Adrenal gland (tissue), 12 donors: ENCODE data around the gene TDRD10. TPM values are rescaled to one million over a fixed set of nuclear protein-coding genes. Genes with fewer than 3 reads are reported as not detected.
"Not testable (repeated sequence)": the region's sequence is repeated elsewhere in the genome, so short reads cannot be mapped to it uniquely, and the experiment has no call there.

Experiments
- DNase-seq, 7 donors: peaks; one replicate each; pipeline ENCODE4 v3.0.0-alpha.2; 2019 to 2020
- H3K27ac ChIP-seq, 5 donors: fragments of 200-600 bp; sonication (generic) in 4 of 5; 1 replicate in 3 of 5; 2 replicates in 2 of 5; pipeline versions ENCODE4 v1.5.1 to v1.8.0; 2016 to 2020; ENCODE audit warnings: mild to moderate bottlenecking in 1 of 5
- H3K27me3 ChIP-seq: fragments of 200-600 bp; 2 replicates; pipeline ENCODE4 v1.8.0; 2021
- H3K36me3 ChIP-seq, 2 donors: fragments of 200-600 bp; replicated peaks in 1 of 2; 1 replicate in 1 of 2; 2 replicates in 1 of 2; pipeline versions ENCODE4 v1.5.1 to v1.8.0; 2018 to 2022
- H3K4me1 ChIP-seq, 2 donors: fragments of 200-600 bp; replicated peaks in 1 of 2; 1 replicate in 1 of 2; 2 replicates in 1 of 2; pipeline versions ENCODE4 v1.5.1 to v1.8.0; 2018 to 2021
- H3K4me3 ChIP-seq, 4 donors: fragments of 200-600 bp; sonication (generic) in 3 of 4; one replicate each; pipeline ENCODE4 v1.5.1; 2016 to 2018
- H3K9me3 ChIP-seq, 3 donors: fragments of 200-600 bp; sonication (generic) in 1 of 3; replicated peaks in 1 of 3; 1 replicate in 2 of 3; 2 replicates in 1 of 3; pipeline versions ENCODE4 v1.5.1 to v1.8.0; 2016 to 2021
- POLR2A ChIP-seq, 2 donors: fragments of 450-650 bp; IDR thresholded peaks; one replicate each; pipeline ENCODE4 v1.6.1; 2017; ENCODE audit warnings: antibody characterized with exemption in 2 of 2, mild to moderate bottlenecking in 2 of 2, moderate library complexity in 1 of 2
- WGBS, 4 donors: extraction: QIAGEN DNeasy Blood & Tissue Kit in 2 of 4; methylation state at CpG; one replicate each; pipeline versions ENCODE4 v1.1.5 to v1.1.7; 2013 to 2017; 5-methylcytosine and 5-hydroxymethylcytosine counted together
- intact Hi-C, 2 donors: fragments of 100-400 bp; cut with DNase I; formaldehyde crosslinking; loops; one replicate each; pipeline versions ENCODE4 v1.14.1 to v1.15.0; 2022 to 2023
- polyA plus RNA-seq, 3 donors: library from polyadenylated mRNA; stranded (reverse); fragments of 200-250 nt in 2 of 3; fragments of 350-450 nt in 1 of 3; fragmentation: Illumina TruSeq in 1 of 3; extraction: RNeasy Lipid Tissue Mini Kit (QIAGEN cat#74804) in 1 of 3; gene quantifications; one replicate each; pipeline ENCODE4 v1.2.3, GENCODE V29; 2013 to 2014
- total RNA-seq, 9 donors: library from RNA; depleted of rRNA in 4 of 9; stranded (reverse); fragments of >200 nt in 4 of 9; fragments of 120-200 nt in 1 of 9; fragmentation: NEBNext Ultra II Directional in 1 of 9; extraction: Animal tissue kit (Norgen Biotek cat#: 25700) in 1 of 9; gene quantifications; one replicate each; pipeline versions ENCODE4 v1.1.0 to v1.2.4, GENCODE V29; 2013 to 2023
- TF ChIP-seq, protein P1 (sequence below), 6 experiments: fragments of 450-650 bp in 4 of 6; fragments of 200-600 bp in 2 of 6; sonication (generic) in 1 of 6; IDR thresholded peaks; 1 replicate in 5 of 6; 2 replicates in 1 of 6; pipeline versions ENCODE4 v1.5.1 to v1.8.0; 2016 to 2021; ENCODE audit warnings: antibody characterized with exemption in 6 of 6, mild to moderate bottlenecking in 2 of 6, moderate library complexity in 1 of 6
- donor health status: healthy with polysubstance abuse.
- donor health status: Bipolar disorder and iron deficiency.
- donor health status: DM: yes; HTN: yes; CAD: no.
- donor health status: DM: no; HTN: no; CAD: no.
- donor health status: DM: no; HTN: no; CAD: no.
- donor health status: DM: yes; HTN: yes; CAD: no.

TDRD10 gene
- total and polyA plus RNA-seq, 12 donors, result 0.55 to 24.9 (median 3.6) TPM; not detected in 1

DNA sequence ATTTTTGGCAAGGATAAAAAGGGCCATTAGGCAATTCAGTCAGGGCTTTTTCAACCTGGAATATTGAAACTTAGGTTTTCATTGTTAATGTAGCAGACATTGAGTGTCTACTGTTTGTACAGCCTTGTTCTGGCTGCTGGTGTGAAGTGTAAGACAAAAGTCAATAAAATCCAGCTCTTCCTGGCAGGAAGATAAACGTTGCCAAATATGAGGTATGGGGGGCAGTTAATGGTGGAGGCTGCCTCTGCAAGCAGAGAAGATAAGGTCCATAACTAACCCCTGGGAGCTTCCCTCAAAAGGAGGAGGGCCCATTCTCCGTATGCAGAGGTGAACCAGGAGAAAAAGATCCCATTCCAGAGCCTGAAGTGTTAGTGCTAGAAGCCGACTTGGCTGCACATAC, 19.7 kb downstream of the TDRD10 start:
- no peak for DNase-seq
- no peak overlapping the region for H3K27ac ChIP-seq
- H3K4me1 ChIP-seq, result no peaks in the 10 kb centered on the region
- TF ChIP-seq, protein P1, sequence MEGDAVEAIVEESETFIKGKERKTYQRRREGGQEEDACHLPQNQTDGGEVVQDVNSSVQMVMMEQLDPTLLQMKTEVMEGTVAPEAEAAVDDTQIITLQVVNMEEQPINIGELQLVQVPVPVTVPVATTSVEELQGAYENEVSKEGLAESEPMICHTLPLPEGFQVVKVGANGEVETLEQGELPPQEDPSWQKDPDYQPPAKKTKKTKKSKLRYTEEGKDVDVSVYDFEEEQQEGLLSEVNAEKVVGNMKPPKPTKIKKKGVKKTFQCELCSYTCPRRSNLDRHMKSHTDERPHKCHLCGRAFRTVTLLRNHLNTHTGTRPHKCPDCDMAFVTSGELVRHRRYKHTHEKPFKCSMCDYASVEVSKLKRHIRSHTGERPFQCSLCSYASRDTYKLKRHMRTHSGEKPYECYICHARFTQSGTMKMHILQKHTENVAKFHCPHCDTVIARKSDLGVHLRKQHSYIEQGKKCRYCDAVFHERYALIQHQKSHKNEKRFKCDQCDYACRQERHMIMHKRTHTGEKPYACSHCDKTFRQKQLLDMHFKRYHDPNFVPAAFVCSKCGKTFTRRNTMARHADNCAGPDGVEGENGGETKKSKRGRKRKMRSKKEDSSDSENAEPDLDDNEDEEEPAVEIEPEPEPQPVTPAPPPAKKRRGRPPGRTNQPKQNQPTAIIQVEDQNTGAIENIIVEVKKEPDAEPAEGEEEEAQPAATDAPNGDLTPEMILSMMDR (IDR thresholded peaks at IDR 0.05), result no peak
- TF ChIP-seq POLR2A (IDR thresholded peaks at IDR 0.05), result no peak
- WGBS, 4 donors, result 65 to 83% (median 69%) methylated on average over 3 of the region's 3 CpGs
- H3K36me3 ChIP-seq, result no peaks in the 10 kb centered on the region
- intact Hi-C loops, result no loop called here
- H3K4me3 ChIP-seq, result no peak overlapping the region
- no peaks in the 10 kb centered on the region for H3K27me3 ChIP-seq
- no peaks in the 10 kb centered on the region for H3K9me3 ChIP-seq

DNA sequence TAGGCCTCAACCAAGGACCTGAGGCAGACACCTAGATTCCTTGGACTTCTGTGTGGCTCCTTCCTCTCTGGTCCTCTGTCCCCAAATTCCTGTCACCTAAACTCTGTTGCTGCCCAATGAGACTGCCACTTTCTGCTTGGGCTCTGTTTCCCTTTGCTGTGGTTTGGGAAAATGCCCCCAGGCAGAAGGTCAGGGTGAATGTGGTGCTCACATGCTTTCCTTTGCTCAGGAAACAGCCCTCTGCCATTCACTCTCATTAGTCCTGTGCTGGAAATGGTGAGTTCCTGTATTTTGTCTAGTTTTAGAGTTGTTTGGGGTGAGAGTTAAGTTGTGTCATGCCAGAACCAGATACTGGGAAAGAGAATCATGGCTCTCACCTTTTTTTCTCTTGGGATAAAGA, 22.9 kb downstream of the TDRD10 start:
- no peak for DNase-seq
- H3K27ac ChIP-seq, result no peak overlapping the region
- no peaks in the 10 kb centered on the region for H3K4me1 ChIP-seq
- intact Hi-C loops, result no loop called here
- no peaks in the 10 kb centered on the region for H3K27me3 ChIP-seq
- TF ChIP-seq, protein P1 (IDR thresholded peaks at IDR 0.05), result no peak
- TF ChIP-seq POLR2A (IDR thresholded peaks at IDR 0.05), result no peak
- no peaks in the 10 kb centered on the region for H3K9me3 ChIP-seq
- H3K36me3 ChIP-seq, result no peaks in the 10 kb centered on the region
- no peak overlapping the region for H3K4me3 ChIP-seq

DNA sequence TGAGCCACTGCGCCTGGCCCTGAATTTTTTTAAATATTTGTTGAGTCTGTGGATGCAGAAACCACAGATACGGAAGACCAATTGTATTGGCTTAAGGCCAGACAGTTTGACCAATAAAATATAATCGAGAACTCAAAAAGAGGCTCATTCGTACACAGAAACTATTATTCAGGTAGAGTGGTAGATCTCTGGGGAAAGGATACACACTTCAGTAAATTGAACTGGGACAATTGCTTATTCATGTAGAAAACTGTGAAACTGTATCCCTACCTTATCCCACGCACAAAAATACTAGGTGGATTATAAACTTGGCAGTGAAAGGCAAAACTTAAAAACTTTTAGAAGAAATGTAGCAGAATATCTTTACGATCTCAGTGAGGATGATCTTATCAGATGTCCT, 25.2 kb downstream of the TDRD10 start:
- intact Hi-C loops, result no loop called here
- Histone ChIP-seq H3K27me3 (no peaks in the 10 kb centered on the region), H3K4me3 (no peak overlapping the region), H3K36me3 (no peaks in the 10 kb centered on the region), H3K9me3 (no peaks in the 10 kb centered on the region), H3K4me1 (no peaks in the 10 kb centered on the region), H3K27ac (no peak overlapping the region)
- no peak for DNase-seq
- TF ChIP-seq POLR2A (IDR thresholded peaks at IDR 0.05), result no peak
- WGBS, 4 donors, result 76 to 86% (median 79%) methylated on average over 6 of the region's 6 CpGs

DNA sequence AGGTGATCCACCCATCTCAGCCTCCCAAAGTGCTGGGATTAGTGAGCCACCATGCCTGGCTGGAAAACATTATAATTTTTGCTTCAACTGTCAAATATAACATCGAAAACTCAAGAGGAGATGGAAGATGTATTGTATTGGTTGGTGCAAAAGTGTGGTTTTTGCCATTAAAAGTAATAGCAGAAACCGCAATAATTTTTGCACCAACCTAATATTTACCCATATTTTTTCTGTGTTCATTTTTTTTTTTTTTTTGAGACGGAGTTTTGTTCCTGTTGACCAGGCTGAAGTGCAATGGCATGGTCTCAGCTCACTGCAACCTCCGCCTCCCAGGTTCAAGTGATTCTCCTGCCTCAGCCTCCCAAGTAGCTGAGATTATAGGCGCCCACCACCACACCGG, 27.3 kb downstream of the TDRD10 start:
- H3K4me3 ChIP-seq, result no peak overlapping the region
- H3K4me1 ChIP-seq, result no peaks in the 10 kb centered on the region
- no peak for DNase-seq
- H3K27ac ChIP-seq, result no peak overlapping the region
- intact Hi-C loops, result no loop called here
- H3K36me3 ChIP-seq, result no peaks in the 10 kb centered on the region
- no peaks in the 10 kb centered on the region for H3K27me3 ChIP-seq
- 92 to 96% (median 94%) methylated on average over 6 of the region's 6 CpGs for WGBS, 4 donors
- no peaks in the 10 kb centered on the region for H3K9me3 ChIP-seq
- no peak for TF ChIP-seq POLR2A (IDR thresholded peaks at IDR 0.05)
- TF ChIP-seq, protein P1 (IDR thresholded peaks at IDR 0.05), result no peak

DNA sequence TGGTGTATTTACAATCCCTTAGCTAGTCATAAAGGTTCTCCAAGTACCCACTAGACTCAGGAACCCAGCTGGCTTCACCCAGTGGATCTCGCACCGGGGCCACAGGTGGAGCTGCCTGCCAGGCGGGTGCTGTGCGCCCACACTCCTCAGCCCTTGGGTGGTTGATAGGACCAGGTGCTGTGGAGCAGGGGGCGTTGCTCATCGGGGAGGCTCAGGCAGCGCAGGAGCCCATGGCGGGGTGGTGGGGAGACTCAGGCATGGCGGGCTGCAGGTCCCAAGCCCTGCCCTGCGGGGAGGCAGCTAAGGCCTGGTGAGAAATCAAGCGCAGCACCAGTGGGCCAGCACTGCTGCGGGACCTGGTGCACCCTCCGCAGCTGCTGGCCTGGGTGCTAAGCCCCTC, 29.9 kb downstream of the TDRD10 start:
- 97 to 100% (median 98%) methylated on average over 3 to 13 of the region's 13 CpGs; no CpG with 5 or more reads in 1 of the 4 donors for WGBS, 4 donors
- intact Hi-C loops, result not testable (repeated sequence)

More for the DNA sequence above, 29.9 kb downstream of the TDRD10 start:
- not testable (repeated sequence) for H3K27ac ChIP-seq, DNase-seq, H3K9me3 ChIP-seq, H3K4me3 ChIP-seq, H3K27me3 ChIP-seq, H3K36me3 ChIP-seq, H3K4me1 ChIP-seq
